ENCODE results near the gene BTBD9.

BTBD9 gene

DNA sequence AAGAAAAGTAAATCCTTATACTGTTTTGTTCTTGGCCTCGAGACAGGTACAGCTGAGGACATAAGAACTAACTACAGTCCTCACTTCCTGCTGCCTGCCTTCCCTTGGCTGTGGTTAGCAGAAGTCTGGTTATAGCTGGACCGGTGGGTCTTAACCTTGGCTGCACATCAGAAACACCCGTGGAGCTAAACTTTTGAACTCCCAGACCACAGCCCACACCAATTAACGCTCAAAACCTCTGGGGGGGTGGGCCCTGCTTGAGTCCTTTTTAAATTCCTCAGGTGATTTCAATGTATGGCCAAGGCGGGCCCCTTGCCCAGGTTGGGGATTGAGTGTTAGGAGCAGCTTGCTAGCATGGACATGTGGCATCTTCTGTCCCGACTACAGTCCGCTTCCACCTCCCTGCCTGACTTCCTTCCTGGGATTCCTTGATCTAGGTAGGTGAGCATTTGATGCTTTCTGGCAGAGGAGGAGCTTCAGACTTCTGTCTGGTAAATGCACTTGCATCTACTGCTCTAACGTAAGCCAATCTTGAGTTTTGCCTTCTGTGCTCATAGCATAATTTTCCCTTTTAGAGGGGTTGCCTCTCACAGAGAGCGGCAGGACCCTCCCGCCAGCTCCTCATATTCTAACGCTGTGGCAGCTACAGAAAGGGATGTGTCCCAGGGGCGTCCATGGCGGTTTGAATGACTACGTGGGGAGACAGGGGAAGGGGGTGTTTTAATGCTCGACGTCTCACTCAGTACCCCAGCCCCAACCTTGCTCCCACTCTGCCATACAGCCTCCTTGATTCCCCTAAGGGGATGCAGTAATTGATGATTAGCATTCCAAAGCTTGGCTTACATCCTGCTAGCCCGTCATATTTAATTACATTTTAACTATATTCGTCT lies 430.1 kb downstream of the BTBD9 start:
- DNase-seq (ENCODE audit: low read depth in 3 of 3), result no peak

DNA sequence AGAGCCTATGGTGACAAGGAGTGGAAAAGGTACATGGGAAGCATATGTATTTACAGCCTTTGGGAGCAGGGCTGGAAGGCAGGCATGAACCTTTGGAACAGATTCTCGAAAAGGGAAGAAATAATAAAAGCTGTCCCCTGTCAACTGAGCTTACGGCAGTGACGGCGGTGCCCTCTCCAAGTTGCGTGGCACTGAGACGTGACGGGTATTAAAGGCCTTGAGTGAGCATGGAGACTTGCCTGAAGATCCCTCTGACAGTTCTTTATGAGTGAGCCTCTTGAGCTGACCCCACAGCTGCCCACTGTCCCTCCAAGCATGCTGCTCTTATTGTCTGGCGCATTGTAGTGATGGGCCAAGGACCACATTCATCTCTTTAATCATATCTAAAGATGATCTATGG lies 431.7 kb downstream of the BTBD9 start:
- DNase-seq (ENCODE audit: low read depth in 3 of 3), result no peak

DNA sequence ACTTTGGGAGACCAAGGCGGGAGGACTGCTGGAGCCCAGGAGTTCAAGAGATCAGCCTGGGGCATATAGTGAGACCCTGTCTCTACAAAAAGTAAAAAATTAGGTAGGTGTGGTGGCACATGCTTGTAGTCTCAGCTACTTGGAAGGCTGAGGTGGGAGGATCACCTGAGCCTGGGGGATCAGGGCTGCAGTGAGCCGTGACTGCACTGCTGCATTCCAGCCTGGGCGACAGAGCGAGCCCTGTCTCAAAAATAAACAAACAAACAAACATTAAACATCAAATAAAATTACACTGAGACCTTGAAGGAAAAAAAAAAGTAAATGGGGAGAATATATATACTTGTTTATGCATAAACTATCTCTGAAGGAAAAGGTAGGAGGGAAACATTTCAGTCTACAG lies 432.4 kb downstream of the BTBD9 start:
- DNase-seq (ENCODE audit: low read depth in 3 of 3), result no peak

DNA sequence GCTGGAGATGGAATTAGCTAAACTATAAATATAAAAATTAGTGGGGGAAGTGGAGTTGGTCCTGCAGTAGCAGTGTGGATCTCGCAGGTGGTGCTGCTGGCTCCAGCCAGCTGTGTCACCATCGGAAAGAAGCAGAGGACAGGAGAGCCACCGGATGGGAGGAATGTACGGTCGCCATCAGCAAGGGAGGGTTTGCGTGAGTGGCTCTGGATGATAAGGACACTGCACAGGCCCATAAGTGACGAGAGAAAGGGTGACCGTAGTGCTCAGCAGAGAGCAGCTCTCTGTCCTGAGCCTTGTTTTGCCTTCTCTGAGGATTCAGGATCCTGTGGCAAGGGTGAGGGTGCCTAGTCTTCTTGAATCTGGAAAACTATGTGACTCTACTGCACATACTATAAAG lies 441.5 kb downstream of the BTBD9 start:
- DNase-seq (ENCODE audit: low read depth in 3 of 3), result no peak

- no peak for DNase-seq (ENCODE audit: low read depth in 3 of 3)
These were observed 444.6 kb downstream of the BTBD9 start for GRCh38 chr6:38195113-38195635.

GRCh38 chr6:38194589-38194988 lies 445.1 kb downstream of the BTBD9 start:
- no peak for DNase-seq (ENCODE audit: low read depth in 3 of 3)

DNA sequence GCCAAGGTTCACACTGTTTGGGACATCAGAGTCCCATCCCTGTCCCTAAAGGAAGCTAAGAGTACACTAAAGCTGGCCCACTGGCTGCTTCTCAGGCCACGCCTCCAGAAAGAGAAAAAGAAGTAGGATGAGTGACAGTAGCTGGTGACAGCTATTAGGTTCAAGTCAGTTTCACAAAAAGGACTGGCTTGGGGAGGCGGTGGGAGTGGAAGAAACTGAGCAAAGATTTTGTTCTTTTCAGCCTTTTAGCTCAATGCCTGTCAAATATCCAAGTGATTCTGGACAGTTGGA lies 445.5 kb downstream of the BTBD9 start:
- no peak for DNase-seq (ENCODE audit: low read depth in 3 of 3)

DNA sequence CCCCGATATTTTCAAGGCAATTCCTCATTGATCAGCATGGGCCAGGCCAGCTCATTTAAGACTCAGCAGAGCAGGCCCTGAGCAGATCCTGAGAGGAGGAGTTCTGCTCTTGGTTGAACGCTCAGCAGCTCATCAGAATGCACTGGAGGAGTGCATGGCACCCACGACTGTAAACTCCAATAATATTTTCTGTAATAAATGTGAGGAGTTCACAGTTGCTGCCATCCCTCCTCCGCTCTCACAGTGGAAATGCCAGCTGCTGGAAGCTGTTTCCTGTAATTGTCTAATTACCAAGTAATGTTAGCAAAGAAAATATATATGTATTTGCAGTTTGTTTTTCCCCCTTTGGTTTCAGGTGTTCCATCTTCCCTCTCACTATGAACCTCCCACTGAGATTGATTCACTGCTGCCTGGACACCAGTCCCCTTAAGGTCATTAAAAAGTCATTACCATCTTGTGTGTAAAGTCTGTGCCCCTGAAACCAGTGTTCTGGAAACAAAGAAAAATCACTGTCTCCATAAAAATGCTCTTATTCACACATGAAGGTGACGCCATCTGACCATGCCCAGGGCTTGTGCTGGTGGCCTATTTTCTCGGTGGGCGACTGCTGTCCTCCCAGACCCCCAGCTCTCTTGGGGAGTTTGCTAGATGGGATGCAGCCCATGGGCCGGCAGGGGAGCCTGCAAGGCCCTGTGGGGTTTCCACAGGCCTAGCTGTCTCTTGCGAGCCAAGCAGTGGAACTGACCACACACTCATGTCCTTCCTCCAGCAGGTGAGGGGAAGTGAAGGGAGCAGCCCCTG lies 446.0 kb downstream of the BTBD9 start:
- no peak for DNase-seq (ENCODE audit: low read depth in 3 of 3)

DNA sequence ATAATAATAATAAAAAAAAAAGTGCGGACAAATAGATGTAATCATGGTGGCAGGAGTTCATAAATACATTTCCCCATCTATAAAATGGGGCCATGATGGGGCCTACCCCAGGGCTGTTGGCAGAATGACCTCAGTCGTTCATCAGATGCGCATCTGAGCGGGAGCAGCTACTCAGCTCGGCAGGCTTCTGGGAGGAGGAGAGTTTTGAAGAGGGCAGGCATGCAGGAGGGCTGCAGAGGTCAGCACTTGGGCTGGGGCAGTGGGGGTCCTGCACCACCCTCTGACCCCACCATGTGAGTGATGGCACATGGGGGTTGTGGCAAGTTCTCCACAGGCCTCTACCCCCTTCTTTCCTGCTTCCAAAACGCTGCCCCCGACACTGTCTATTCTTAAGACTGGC lies 446.7 kb downstream of the BTBD9 start:
- no peak for DNase-seq (ENCODE audit: low read depth in 3 of 3)

- DNase-seq (ENCODE audit: low read depth in 3 of 3), result no peak
These were observed 447.2 kb downstream of the BTBD9 start for GRCh38 chr6:38192487-38192886.

GRCh38 chr6:38192011-38192410 lies 447.7 kb downstream of the BTBD9 start:
- no peak for DNase-seq (ENCODE audit: low read depth in 3 of 3)

- no peak for DNase-seq (ENCODE audit: low read depth in 3 of 3)
These were observed 448.3 kb downstream of the BTBD9 start for GRCh38 chr6:38191418-38191817.

DNA sequence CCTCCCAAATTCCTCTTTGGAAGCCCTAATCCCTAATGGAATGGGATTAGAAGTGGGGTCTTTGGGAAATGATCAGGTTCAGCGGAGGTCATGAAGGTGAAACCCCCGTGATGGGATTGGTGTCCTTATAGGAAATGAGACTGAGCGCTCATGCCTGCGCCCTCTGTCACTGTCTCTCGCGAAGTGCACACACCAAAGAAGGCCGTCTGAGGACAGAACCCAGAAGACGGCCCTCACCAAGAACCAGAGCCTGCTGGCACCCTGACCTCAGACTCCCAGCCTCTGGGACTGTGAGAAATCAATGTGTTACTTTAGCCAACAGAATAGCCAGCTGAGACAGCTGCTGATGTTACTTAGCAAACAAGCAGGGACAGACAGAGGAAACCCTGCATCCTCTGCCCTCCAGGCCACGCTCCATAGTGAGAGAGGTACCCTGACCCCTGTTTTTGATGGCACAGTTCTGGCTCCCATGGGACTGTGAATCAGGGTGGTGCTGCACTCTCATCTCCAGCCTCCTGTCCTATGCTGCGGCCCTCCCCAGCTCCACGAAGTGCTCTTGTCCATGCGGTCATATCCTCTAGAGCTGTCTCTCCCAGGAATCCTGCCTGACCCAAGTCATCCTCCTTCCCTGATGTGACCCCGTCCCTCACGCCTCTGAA lies 450.9 kb downstream of the BTBD9 start:
- DNase-seq (ENCODE audit: low read depth in 3 of 3), result no peak

DNA sequence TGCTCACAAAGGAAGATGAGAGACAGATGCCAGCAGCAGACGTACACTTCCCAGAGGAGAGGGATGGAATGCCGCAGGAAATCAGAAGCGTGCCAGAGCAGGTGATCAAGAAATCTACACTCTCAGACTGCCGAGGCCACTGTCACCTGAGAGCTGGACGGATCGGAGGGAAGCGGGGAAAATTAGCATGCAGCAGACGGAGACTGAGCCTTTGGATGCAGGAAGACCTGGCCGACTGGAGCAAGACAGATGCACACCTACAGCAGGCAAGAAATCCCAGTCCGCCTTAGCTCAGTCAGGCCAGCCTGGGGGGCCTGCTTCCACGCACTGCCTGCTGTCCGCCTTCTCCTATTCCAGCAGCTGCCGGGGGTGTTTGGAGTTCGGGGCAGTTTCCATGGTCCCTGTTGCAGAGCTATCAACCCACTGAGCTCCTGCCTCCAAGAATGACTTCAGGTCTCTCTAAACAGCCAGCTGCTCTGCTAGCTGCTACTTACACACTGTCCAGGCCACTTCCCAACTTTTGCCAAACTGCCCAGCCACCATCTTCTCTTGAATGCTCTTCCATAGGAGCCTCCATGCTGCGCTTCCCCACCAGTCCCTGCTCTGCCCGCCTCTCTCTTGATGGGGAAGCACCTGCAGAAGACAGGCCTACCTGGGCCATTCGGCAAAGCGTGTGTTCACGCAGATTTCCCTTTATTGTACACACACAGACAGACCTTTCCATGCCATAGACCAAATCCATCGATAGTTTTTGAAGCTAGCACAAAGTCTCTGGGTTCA lies 451.7 kb downstream of the BTBD9 start:
- no peak for DNase-seq (ENCODE audit: low read depth in 3 of 3)

- DNase-seq (ENCODE audit: low read depth in 3 of 3), result no peak
These were observed 452.4 kb downstream of the BTBD9 start for GRCh38 chr6:38187325-38187724.

- no peak for DNase-seq (ENCODE audit: low read depth in 3 of 3)
These were observed 454.0 kb downstream of the BTBD9 start for GRCh38 chr6:38185752-38186151.

GRCh38 chr6:38185244-38185643 lies 454.5 kb downstream of the BTBD9 start:
- DNase-seq (ENCODE audit: low read depth in 3 of 3), result no peak

- no peak for DNase-seq (ENCODE audit: low read depth in 3 of 3)
These were observed 455.1 kb downstream of the BTBD9 start for GRCh38 chr6:38184585-38185080.

DNA sequence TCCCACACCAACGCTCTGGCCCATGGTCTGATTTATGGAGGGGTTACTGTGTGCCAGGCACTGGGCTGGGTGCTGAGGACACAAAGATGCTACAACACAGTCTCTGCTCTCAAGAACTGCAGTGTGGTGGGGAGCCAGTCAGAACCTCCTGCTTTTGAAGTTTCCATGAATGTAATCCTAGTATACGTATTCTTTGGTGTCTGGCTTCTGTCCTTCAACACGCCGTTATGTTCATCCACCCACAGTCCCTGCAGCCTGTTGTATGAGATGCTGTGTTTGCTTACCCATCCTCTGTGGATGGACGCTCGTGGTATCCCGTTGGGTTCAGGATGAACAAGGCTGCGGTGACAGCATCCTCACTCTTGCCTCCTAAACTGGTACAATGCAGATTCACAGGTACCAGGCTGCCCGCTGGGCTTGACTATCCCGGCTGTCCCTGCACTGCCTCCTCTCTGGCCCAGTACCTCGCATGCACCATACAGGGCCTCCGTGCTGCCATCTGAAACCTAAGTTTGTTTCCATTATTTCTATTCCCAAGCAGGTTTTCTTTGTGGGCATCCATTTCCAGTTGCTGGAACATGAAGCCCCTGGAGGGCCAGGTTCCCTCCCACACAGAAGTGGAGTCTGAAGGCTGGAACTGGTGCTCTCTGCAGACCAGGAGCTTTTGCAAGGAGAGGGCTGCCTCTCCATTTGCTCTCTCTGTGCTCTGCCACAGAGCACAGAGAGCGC lies 455.7 kb downstream of the BTBD9 start:
- no peak for DNase-seq (ENCODE audit: low read depth in 3 of 3)

GRCh38 chr6:38182426-38182825 lies 457.3 kb downstream of the BTBD9 start:
- DNase-seq (ENCODE audit: low read depth in 3 of 3), result no peak

DNA sequence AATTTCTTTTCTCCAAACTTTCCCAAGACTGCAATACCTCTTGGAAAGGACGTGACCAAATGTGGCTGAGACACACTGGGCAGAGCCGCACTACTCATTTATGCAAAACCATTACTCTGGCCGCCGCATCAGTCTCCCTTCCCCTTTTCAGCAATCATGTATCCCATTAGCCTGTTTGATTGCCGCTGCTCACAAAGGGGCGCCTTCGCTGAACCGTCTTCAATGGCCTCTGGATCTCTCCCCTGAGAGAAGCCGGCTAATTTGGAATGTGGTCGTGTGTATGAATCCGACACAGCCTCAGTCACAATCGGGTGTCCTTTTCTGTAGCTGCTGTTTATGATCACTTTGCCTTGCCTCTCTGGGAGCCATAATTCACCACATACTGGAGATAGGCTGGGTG lies 459.1 kb downstream of the BTBD9 start:
- no peak for DNase-seq (ENCODE audit: low read depth in 3 of 3)
